HepG2 (cell line): ENCODE results near the gene CRYM. TPM values are rescaled to one million over a fixed set of nuclear protein-coding genes. Genes with fewer than 3 reads are reported as not detected.

Source experiments
- ATAC-seq: fragments of 200-7000 bp; cut with Tn5 transposase; 3 replicates; pipeline ENCODE4 v1.9.1; 2020; ENCODE audit warnings: mild to moderate bottlenecking, moderate library complexity
- BruUV-seq: library from RNA; stranded (reverse); fragments of 400-500 nt; replicated peaks from 2 replicates; lab custom pipeline; 2021; lab: Mats Ljungman, UMichigan
- CTCF ChIA-PET: fragments of 300-600 bp; formaldehyde crosslinking; extraction: SDS; loops from one replicate; lab custom pipeline; 2021; ENCODE audit warnings: low total read pairs, inconsistent platforms, low intra/inter-chr PET ratio; lab: Yijun Ruan, JAX
- POLR2A ChIA-PET: fragments of 350-600 bp; sonication (Branson Sonifier 250); formaldehyde crosslinking; loops from one replicate; lab custom pipeline; 2020; ENCODE audit warnings: antibody characterized with exemption, inconsistent platforms; lab: Yijun Ruan, JAX
- DNase-seq: peaks from one replicate; pipeline ENCODE4 v3.0.0-alpha.2; 2015; ENCODE audit warnings: low spot score
- FAIRE-seq: peaks from 3 replicates; lab custom pipeline; 2011; peaks lifted over from hg19 to GRCh38; lab: Jason Lieb, UNC
- H2AFZ ChIP-seq: one replicate; pipeline ENCODE4 v1.6.1; 2011; ENCODE audit warnings: low read length, inconsistent platforms
- H3K27ac ChIP-seq: fragments of 300-600 bp; 3 replicates; pipeline ENCODE4 v1.8.0; 2011; ENCODE audit warnings: mixed run types, mild to moderate bottlenecking, mixed read lengths, low read length, inconsistent platforms; ENCODE audit not compliant: insufficient read depth; ENCODE audit errors: extremely low read length
- H3K27me3 ChIP-seq, 2 experiments: fragments of 200-600 bp in 1 of 2; 2 replicates in 1 of 2; 3 replicates in 1 of 2; pipeline versions ENCODE4 v1.6.0 to v1.8.0; 2011; ENCODE audit warnings: low read length in 2 of 2, mild to moderate bottlenecking in 2 of 2, moderate library complexity in 2 of 2, inconsistent platforms in 1 of 2; ENCODE audit not compliant: insufficient read depth in 2 of 2, control insufficient read depth in 1 of 2
- H3K36me3 ChIP-seq, 2 experiments: fragments of 200-600 bp in 1 of 2; replicated peaks in 1 of 2; 2 replicates in 1 of 2; 3 replicates in 1 of 2; pipeline versions ENCODE4 v1.5.1 to v1.8.0; 2011; ENCODE audit warnings: low read length in 2 of 2, inconsistent platforms in 1 of 2; ENCODE audit not compliant: insufficient read depth in 2 of 2, control insufficient read depth in 1 of 2
- H3K4me1 ChIP-seq: 2 replicates; pipeline ENCODE4 v1.5.1; 2012; ENCODE audit warnings: low read length, inconsistent platforms; ENCODE audit not compliant: insufficient read depth
- H3K4me2 ChIP-seq: 2 replicates; pipeline ENCODE4 v1.6.0; 2011; ENCODE audit warnings: low read depth, low read length, inconsistent platforms
- H3K4me3 ChIP-seq, 3 experiments: fragments of 200-600 bp in 1 of 3; sonication (generic), shearing (Covaris generic) in 1 of 3; replicated peaks in 1 of 3; 2 replicates each; pipeline ENCODE4 v1.5.1; 2011 to 2016; ENCODE audit warnings: low read length in 3 of 3, inconsistent platforms in 2 of 3, low read depth in 2 of 3, mild to moderate bottlenecking in 2 of 3, control low read depth in 1 of 3, mixed read lengths in 1 of 3; ENCODE audit not compliant: insufficient read depth in 1 of 3
- H3K79me2 ChIP-seq: one replicate; pipeline ENCODE4 v1.6.1; 2011; ENCODE audit warnings: low read length, inconsistent platforms; ENCODE audit not compliant: insufficient read depth
- H3K9ac ChIP-seq: 2 replicates; pipeline ENCODE4 v1.6.0; 2011; ENCODE audit warnings: mild to moderate bottlenecking, low read depth, low read length, inconsistent platforms; ENCODE audit not compliant: insufficient read depth
- H3K9me3 ChIP-seq: 2 replicates; pipeline ENCODE4 v1.5.1; 2012; ENCODE audit warnings: mild to moderate bottlenecking, low read length
- H4K20me1 ChIP-seq: 2 replicates; pipeline ENCODE4 v1.6.0; 2011; ENCODE audit warnings: inconsistent platforms, mild to moderate bottlenecking, low read length, moderate library complexity; ENCODE audit not compliant: insufficient read depth
- DRAP1 ChIP-seq: IDR thresholded peaks from 2 replicates; pipeline ENCODE4 v1.6.1; 2016; ENCODE audit warnings: missing genetic modification reagents, missing compliant biosample characterization
- HMGA1 ChIP-seq: sonication (generic); formaldehyde crosslinking; conservative IDR thresholded peaks from 2 replicates; pipeline ENCODE4 v1.4.0; 2020; ENCODE audit warnings: missing genetic modification reagents
- HNRNPUL1 ChIP-seq: fragments of 200-400 bp; formaldehyde crosslinking; IDR thresholded peaks from 2 replicates; pipeline ENCODE4 v1.6.1; 2017; ENCODE audit warnings: low read depth, mild to moderate bottlenecking, low read length, moderate library complexity
- IRX3 ChIP-seq: sonication (generic); formaldehyde crosslinking; IDR thresholded peaks from 2 replicates; pipeline ENCODE4 v1.8.1; 2023; ENCODE audit warnings: mild to moderate bottlenecking, low read depth, missing genetic modification reagents, borderline replicate concordance
- KMT2A ChIP-seq: sonication (generic); formaldehyde crosslinking; IDR thresholded peaks from 2 replicates; pipeline ENCODE4 v1.4.0; 2020; ENCODE audit warnings: missing genetic modification reagents
- MTA1 ChIP-seq: sonication (generic); formaldehyde crosslinking; IDR thresholded peaks from 2 replicates; pipeline ENCODE4 v1.4.0; 2020; ENCODE audit warnings: missing genetic modification reagents, mild to moderate bottlenecking, borderline replicate concordance
- RXRB ChIP-seq: IDR thresholded peaks from 2 replicates; pipeline ENCODE4 v1.6.1; 2016; ENCODE audit warnings: borderline replicate concordance, missing genetic modification reagents, missing compliant biosample characterization
- SATB2 ChIP-seq: sonication (generic); formaldehyde crosslinking; IDR thresholded peaks from 2 replicates; pipeline ENCODE4 v1.5.0; 2020; ENCODE audit warnings: missing genetic modification reagents
- SCMH1 ChIP-seq: sonication (generic); formaldehyde crosslinking; IDR thresholded peaks from 2 replicates; pipeline ENCODE4 v1.9.0; 2021; ENCODE audit warnings: missing genetic modification reagents, mild to moderate bottlenecking, borderline replicate concordance
- SOX5 ChIP-seq: IDR thresholded peaks from 2 replicates; pipeline ENCODE4 v1.6.1; 2016; ENCODE audit warnings: borderline replicate concordance
- SOX6 ChIP-seq, 2 experiments: fragments of 450-650 bp in 1 of 2; sonication (generic) in 1 of 2; formaldehyde crosslinking in 1 of 2; IDR thresholded peaks; 2 replicates each; pipeline versions ENCODE4 v1.4.0 to v1.6.1; 2017 to 2020; ENCODE audit warnings: antibody characterized with exemption in 1 of 2, mild to moderate bottlenecking in 1 of 2, missing genetic modification reagents in 1 of 2
- TEF ChIP-seq: sonication (generic); formaldehyde crosslinking; IDR thresholded peaks from 2 replicates; pipeline ENCODE4 v1.5.0; 2020; ENCODE audit warnings: missing genetic modification reagents
- TFAP4 ChIP-seq: sonication (generic); IDR thresholded peaks from 2 replicates; pipeline ENCODE4 v1.6.1; 2016; ENCODE audit warnings: low read depth, borderline replicate concordance
- THAP8 ChIP-seq: sonication (generic); formaldehyde crosslinking; IDR thresholded peaks from 2 replicates; pipeline ENCODE4 v1.5.1; 2020; ENCODE audit warnings: missing genetic modification reagents, mild to moderate bottlenecking, borderline replicate concordance
- U2AF1 ChIP-seq: fragments of 200-400 bp; formaldehyde crosslinking; optimal IDR thresholded peaks from 2 replicates; pipeline ENCODE3; 2017; ENCODE audit warnings: mild to moderate bottlenecking, low read depth, low read length
- ZFP36L1 ChIP-seq: sonication (generic); formaldehyde crosslinking; IDR thresholded peaks from 2 replicates; pipeline ENCODE4 v1.8.0; 2022; ENCODE audit warnings: mild to moderate bottlenecking, missing genetic modification reagents, moderate library complexity
- ZNF124 ChIP-seq: sonication (generic); formaldehyde crosslinking; IDR thresholded peaks from 2 replicates; pipeline ENCODE4 v1.4.0; 2020; ENCODE audit warnings: missing genetic modification reagents
- ZNF33A ChIP-seq: sonication (generic); formaldehyde crosslinking; IDR thresholded peaks from 2 replicates; pipeline ENCODE4 v1.5.1; 2020; ENCODE audit warnings: missing genetic modification reagents, mild to moderate bottlenecking, moderate library complexity, borderline replicate concordance
- ZNF670 ChIP-seq: sonication (generic); formaldehyde crosslinking; IDR thresholded peaks from 2 replicates; pipeline ENCODE4 v1.8.0; 2022; ENCODE audit warnings: mild to moderate bottlenecking, missing genetic modification reagents, borderline replicate concordance
- ZNF773 ChIP-seq: sonication (generic); formaldehyde crosslinking; IDR thresholded peaks from 2 replicates; pipeline ENCODE4 v1.4.0; 2020; ENCODE audit warnings: missing genetic modification reagents, borderline replicate concordance
- ZSCAN21 ChIP-seq: sonication (generic); formaldehyde crosslinking; IDR thresholded peaks from 2 replicates; pipeline ENCODE4 v1.8.0; 2022; ENCODE audit warnings: mild to moderate bottlenecking, missing genetic modification reagents, moderate library complexity, borderline replicate concordance
- WGBS: methylation state at CpG from one replicate; pipeline ENCODE4 v1.1.6; 2017; ENCODE audit warnings: low lambda C conversion rate; 5-methylcytosine and 5-hydroxymethylcytosine counted together
- in situ Hi-C: cut with HindIII; loops from 2 replicates; pipeline ENCODE4 v1.10.0; 2017; ENCODE audit warnings: low pct_unique_long_range_greater_than_20kb; ENCODE audit not compliant: extremely low pct_ligation_motif_present
- intact Hi-C: fragments of 100-400 bp; cut with micrococcal nuclease; formaldehyde crosslinking; loops from one replicate; pipeline ENCODE4 v1.10.0; 2022; ENCODE audit not compliant: unreplicated experiment
- polyA plus RNA-seq, 8 experiments: library from polyadenylated mRNA; depleted of rRNA in 3 of 8; stranded (reverse) in 7 of 8; unstranded in 1 of 8; fragments of >200 nt; fragmentation: Illumina TruSeq in 4 of 8; extraction: Trizol in 4 of 8; gene quantifications; 2 replicates each; pipeline versions ENCODE4 v1.2.1 to v1.2.3, GENCODE V29; 2011 to 2016; ENCODE audit warnings: low read depth in 4 of 8, missing spikeins in 1 of 8, mixed read lengths in 1 of 8; ENCODE audit not compliant: insufficient read depth in 1 of 8
- total RNA-seq, 5 experiments: library from RNA; depleted of rRNA; stranded (reverse); fragments of >200 nt; fragmentation: Illumina TruSeq; extraction: Trizol; gene quantifications; 2 replicates each; pipeline ENCODE4 v1.2.3, GENCODE V29; 2016; ENCODE audit warnings: low read depth in 1 of 5

CRYM gene
- total and polyA plus RNA-seq, 2 of the 13 experiments (the other 11 are each of a cell fraction or from before 2014, with no cell fraction given), result 1.9 to 2.2 TPM

- WGBS, result 6% methylated on average over 49 of the region's 67 CpGs
- intact Hi-C loops (loop anchor here (1.0 to 10.0 kb wide), 3 partner anchors 17 to 271 kb away; no protein-coding TSS in a partner anchor), in situ Hi-C loops (no loop called here)
- FAIRE-seq, result no peak
- no peak overlapping the region for H2AFZ ChIP-seq
- ATAC-seq, result peak; percentile 99
- DNase-seq, result peak; percentile 51
- H4K20me1 ChIP-seq, result no peaks in the 10 kb centered on the region
- H3K27me3 ChIP-seq, result peaks cover 0 to 18% of the 10 kb centered on the region in 2 experiments; a peak in 4 of 5 replicates
- H3K79me2 ChIP-seq, result no peaks in the 10 kb centered on the region
- H3K36me3 ChIP-seq, result no peaks in the 10 kb centered on the region
- H3K4me3 ChIP-seq, result peak overlapping the region; percentile 64 to 77 (median 74)
- H3K4me2 ChIP-seq, result peak overlapping the region; percentile 90
- H3K9me3 ChIP-seq, result no peaks in the 10 kb centered on the region
- no peak overlapping the region for H3K27ac ChIP-seq
- no TSS peak for BruUV-seq
- peaks cover 13% of the 10 kb centered on the region for H3K4me1 ChIP-seq
- POLR2A ChIA-PET, result interaction anchor here (0.8 to 2.5 kb wide), 5 partner anchors 10 to 50 kb away, joined by 3 to 9 read pairs (median 3); partner anchors contain the start of gene ANKS4B
- CTCF ChIA-PET, result interaction anchor here (1.0 to 1.5 kb wide), 2 partner anchors 17 to 33 kb away, joined by 3 to 9 read pairs; no protein-coding TSS in a partner anchor
- H3K9ac ChIP-seq, result peak overlapping the region; percentile 49; the same call in 1 of the 2 replicates
- TF ChIP-seq DRAP1 (CRISPR knock-in tag) (no peak), ZNF33A (CRISPR knock-in tag) (no peak), THAP8 (CRISPR knock-in tag) (no peak), RXRB (CRISPR knock-in tag) (peak; percentile 53; the same call in 1 of the 2 replicates), ZNF124 (CRISPR knock-in tag) (no peak), ZSCAN21 (peak; percentile 50; the same call in 1 of the 2 replicates), KMT2A (CRISPR knock-in tag) (peak; percentile 87), SATB2 (CRISPR knock-in tag) (no peak), ZFP36L1 (no peak), SOX6 (IDR thresholded peaks at IDR 0.05) (no peak), SOX6 (CRISPR knock-in tag; IDR thresholded peaks at IDR 0.05) (no peak; the same call in none of the 2 replicates), HNRNPUL1 (no peak), TFAP4 (no peak; the same call in 1 of the 2 replicates), HMGA1 (CRISPR knock-in tag) (no peak), TEF (no peak), MTA1 (CRISPR knock-in tag) (peak; percentile 92; the same call in 1 of the 2 replicates), U2AF1 (no peak), SOX5 (CRISPR knock-in tag) (no peak), IRX3 (no peak), SCMH1 (CRISPR knock-in tag) (no peak), ZNF773 (no peak), ZNF670 (no peak)
These were observed 5.6 kb upstream of the CRYM start for GRCh38 chr16:21283521-21284289.
